Measurements from ENCODE around the gene BANP.
"Not testable (repeated sequence)": the region's sequence is repeated elsewhere in the genome, so short reads cannot be mapped to it uniquely, and the experiment has no call there.

Gene BANP

GRCh38 chr16:88106566-88106965 is 155.3 kb downstream of the BANP start:
- DNase-seq = not testable (repeated sequence)

DNA sequence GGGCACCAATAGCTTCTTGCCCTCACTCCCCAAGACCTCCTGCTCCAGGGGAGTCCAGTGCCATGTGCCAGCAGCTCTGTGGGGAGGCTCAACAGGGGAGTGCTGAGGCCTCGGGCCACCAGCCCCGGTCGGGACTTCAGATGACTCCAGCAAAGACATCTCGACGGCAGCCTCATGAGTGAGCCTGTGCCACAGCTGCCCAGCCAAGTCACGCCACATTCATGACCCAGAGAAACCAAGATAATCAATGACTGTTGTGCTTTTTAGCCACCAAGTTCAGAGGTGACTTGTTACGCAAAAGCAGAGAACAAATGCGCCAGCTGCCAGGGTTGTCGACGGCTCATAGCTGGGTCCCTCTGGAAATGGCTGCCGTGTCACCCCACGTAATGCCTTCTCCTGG is 157.5 kb downstream of the BANP start:
- no peak for DNase-seq

GRCh38 chr16:88109726-88110621 is 158.7 kb downstream of the BANP start:
- DNase-seq = not testable (repeated sequence)

- not testable (repeated sequence) for DNase-seq
Observed at GRCh38 chr16:88110875-88111494, 159.8 kb downstream of the BANP start.

GRCh38 chr16:88111976-88112375 is 160.7 kb downstream of the BANP start:
- not testable (repeated sequence) for DNase-seq

DNA sequence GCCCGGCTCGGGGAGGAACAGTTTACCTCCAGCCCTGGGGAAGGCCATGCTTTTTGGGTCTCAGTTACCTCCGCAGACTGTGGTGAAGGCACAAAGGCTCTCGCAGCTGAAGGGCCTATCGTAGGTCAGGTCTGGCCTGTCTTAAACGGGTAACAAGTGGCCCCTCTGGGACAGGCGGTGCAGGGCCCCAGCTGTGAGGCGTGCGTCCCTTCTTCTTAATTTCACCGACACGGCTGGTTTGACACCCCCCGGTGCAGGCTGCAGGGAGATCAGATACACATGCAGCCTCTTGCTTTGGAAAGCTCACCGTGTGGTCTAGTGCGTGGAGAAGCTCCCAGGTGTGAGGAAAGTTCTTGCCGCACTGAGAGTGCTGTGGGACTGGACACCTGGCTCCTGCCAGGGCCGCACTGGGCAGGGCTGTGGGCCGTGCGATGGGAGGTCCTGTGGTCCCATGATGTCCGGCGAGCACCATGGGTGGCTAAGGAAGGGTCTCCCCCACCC is 162.4 kb downstream of the BANP start:
- DNase-seq = no peak

- not testable (repeated sequence) for DNase-seq
Observed at GRCh38 chr16:88114541-88115228, 163.5 kb downstream of the BANP start.

DNA sequence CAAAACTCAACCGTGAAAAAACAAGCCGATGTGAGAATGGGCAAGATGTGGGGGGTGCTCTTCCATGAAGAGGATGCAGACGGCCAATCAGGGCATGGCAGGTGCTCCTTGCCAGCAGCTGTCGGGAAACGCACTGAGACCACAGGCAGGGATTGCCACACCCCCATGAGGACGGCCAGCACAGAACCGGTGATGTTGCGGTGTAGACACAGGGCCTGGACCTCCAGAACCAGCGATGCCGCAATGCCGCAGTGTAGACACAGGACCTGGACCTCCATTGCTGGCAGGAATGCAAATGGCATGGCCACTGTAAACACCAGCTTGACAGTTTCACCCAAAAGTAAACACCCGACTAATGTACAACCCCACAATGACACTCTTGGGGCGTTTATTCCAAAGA is 164.9 kb downstream of the BANP start:
- DNase-seq = no peak

GRCh38 chr16:88117476-88117868 is 166.2 kb downstream of the BANP start:
- no peak for DNase-seq

GRCh38 chr16:88118376-88118775 is 167.1 kb downstream of the BANP start:
- no peak for DNase-seq

- DNase-seq = peak; percentile 48
Observed at GRCh38 chr16:88118852-88119741, 167.9 kb downstream of the BANP start.

GRCh38 chr16:88119881-88120751 is 168.9 kb downstream of the BANP start:
- DNase-seq = not testable (repeated sequence)

DNA sequence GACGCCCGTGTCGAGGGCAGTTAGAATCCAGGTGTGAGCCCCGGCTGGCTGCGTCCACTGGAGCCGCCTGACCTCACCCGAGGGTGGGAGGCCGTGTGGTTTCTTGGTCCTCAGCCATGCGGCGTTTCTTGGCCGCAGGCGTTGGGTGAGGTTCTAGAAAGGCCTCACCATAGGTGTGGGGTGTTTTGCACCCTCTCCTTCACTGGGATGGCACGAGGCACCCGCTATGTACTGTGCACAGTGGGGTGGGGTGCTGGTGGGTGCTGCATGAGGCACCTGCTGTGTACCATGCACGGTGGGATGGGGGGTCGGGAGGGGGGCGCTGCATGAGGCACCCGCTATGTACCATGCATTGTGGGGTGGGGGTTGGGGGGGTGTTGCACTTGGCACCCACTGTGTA is 169.6 kb downstream of the BANP start:
- DNase-seq = no peak

DNA sequence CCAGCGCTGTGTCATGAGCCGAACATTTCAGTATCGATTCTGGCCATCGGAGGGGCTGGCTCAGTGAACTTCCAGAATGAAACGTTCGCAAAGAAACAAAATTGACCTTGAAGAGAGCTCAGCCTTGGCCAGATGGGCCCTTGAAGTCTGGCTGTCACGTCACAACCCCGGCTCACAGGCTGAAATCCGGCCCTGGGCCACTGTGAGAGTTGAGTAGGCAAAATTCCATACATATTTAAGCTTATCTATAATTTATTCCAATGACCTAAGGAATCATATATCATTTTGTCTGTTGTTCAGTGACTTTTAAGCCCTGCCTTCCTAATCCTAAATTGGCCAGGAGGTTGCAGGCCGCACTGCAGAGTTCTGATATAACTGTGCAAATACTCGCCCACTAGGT is 170.2 kb downstream of the BANP start:
- not testable (repeated sequence) for DNase-seq

DNA sequence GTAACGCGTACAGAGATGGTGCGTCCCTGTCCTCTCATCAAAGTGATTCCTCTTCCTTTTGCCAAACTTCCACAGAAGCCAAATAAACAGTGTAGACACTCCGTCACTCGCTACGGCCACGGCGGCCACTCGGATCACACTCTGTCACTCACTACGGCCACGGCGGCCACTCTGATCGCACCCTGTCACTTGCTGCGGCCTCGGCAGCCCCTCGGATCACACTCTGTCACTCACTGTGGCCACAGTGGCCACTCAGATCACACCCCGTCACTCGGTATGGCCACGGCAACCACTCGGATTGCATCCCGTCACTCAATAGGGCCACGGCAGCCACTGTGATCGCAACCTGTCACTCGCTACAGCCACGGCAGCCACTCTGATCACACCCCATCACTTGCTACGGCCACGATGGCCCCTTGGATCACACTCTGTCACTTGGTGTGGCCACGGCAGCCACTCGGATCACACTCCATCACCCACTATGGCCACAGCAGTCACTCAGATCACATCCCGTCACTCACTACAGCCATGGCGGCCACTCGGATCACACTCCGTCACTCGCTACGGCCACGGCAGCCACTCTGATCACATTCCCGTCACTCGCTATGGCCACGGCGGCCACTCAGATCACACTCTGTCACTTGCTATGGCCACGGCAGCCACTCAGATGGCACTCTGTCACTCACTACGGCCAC is 170.8 kb downstream of the BANP start:
- DNase-seq = no peak

All from suppressor macrophage treated with lipopolysaccharide for 4 hours (primary cell).